ENCODE measurements around the gene ADRM1.

The ADRM1 gene

GRCh38 chr20:62308102-62308822 is 5.5 kb downstream of the ADRM1 start:
- TF ChIP-seq ZFX (IDR thresholded peaks at IDR 0.05) (no peak), CTCF (conservative IDR thresholded peaks at IDR 0.05) (no peak)
- no peak overlapping the region for H3K27ac ChIP-seq

- TF ChIP-seq ZFX (IDR thresholded peaks at IDR 0.05) (no peak), CTCF (conservative IDR thresholded peaks at IDR 0.05) (no peak)
- no peak overlapping the region for H3K27ac ChIP-seq
Observed at GRCh38 chr20:62309198-62309944, 6.6 kb downstream of the ADRM1 start.

- no peak overlapping the region for H3K27ac ChIP-seq
- TF ChIP-seq ZFX (IDR thresholded peaks at IDR 0.05) (no peak), CTCF (conservative IDR thresholded peaks at IDR 0.05) (no peak)
Observed at GRCh38 chr20:62309947-62310756, 7.4 kb downstream of the ADRM1 start.

GRCh38 chr20:62310757-62311121 is 7.9 kb downstream of the ADRM1 start:
- H3K27ac ChIP-seq, result no peak overlapping the region

GRCh38 chr20:62311150-62311549 is 8.4 kb downstream of the ADRM1 start:
- H3K27ac ChIP-seq, result no peak overlapping the region
- no peak for TF ChIP-seq ZFX (IDR thresholded peaks at IDR 0.05)
- TF ChIP-seq CTCF (conservative IDR thresholded peaks at IDR 0.05), result no peak

More at GRCh38 chr20:62310757-62311121, 7.9 kb downstream of the ADRM1 start:
- TF ChIP-seq ZFX (IDR thresholded peaks at IDR 0.05) (no peak), CTCF (conservative IDR thresholded peaks at IDR 0.05) (no peak)

GRCh38 chr20:62311832-62312661 is 9.2 kb downstream of the ADRM1 start:
- TF ChIP-seq CTCF (conservative IDR thresholded peaks at IDR 0.05) (no peak), ZFX (IDR thresholded peaks at IDR 0.05) (no peak)

More at GRCh38 chr20:62311832-62312661, 9.2 kb downstream of the ADRM1 start:
- no peak overlapping the region for H3K27ac ChIP-seq
